Nephron (organoid): ENCODE data around the gene RREB1.
A peak's percentile ranks its signal among the peaks of the same experiment; 100 is the strongest.

Source experiments
- H3K27ac Mint-ChIP-seq, 3 experiments: 2 replicates each; pipeline ENCODE4 v1.8.0; 2020; ENCODE audit warnings: mixed read lengths in 3 of 3, mild to moderate bottlenecking in 2 of 3, moderate library complexity in 1 of 3
- H3K27me3 Mint-ChIP-seq: 2 replicates; pipeline ENCODE4 v1.8.0; 2021; ENCODE audit warnings: low read depth, mild to moderate bottlenecking, moderate library complexity, mixed read lengths
- H3K36me3 Mint-ChIP-seq: 2 replicates; pipeline ENCODE4 v1.8.0; 2020; ENCODE audit warnings: low read depth, mixed read lengths
- H3K4me1 Mint-ChIP-seq: 2 replicates; pipeline ENCODE4 v1.8.0; 2020; ENCODE audit warnings: mixed read lengths
- H3K4me3 Mint-ChIP-seq, 3 experiments: 2 replicates each; pipeline ENCODE4 v1.8.0; 2020; ENCODE audit warnings: mild to moderate bottlenecking in 3 of 3, mixed read lengths in 3 of 3, moderate library complexity in 2 of 3
- H3K9me3 Mint-ChIP-seq: 2 replicates; pipeline ENCODE4 v1.8.0; 2020; ENCODE audit warnings: mixed read lengths
- CTCF ChIP-seq, 3 experiments: fragments of 200-600 bp; sonication (generic); IDR thresholded peaks; one replicate each; pipeline ENCODE4 v1.5.0; 2021; ENCODE audit warnings: antibody characterized with exemption in 3 of 3; ENCODE audit not compliant: unreplicated experiment in 3 of 3

The RREB1 gene

DNA sequence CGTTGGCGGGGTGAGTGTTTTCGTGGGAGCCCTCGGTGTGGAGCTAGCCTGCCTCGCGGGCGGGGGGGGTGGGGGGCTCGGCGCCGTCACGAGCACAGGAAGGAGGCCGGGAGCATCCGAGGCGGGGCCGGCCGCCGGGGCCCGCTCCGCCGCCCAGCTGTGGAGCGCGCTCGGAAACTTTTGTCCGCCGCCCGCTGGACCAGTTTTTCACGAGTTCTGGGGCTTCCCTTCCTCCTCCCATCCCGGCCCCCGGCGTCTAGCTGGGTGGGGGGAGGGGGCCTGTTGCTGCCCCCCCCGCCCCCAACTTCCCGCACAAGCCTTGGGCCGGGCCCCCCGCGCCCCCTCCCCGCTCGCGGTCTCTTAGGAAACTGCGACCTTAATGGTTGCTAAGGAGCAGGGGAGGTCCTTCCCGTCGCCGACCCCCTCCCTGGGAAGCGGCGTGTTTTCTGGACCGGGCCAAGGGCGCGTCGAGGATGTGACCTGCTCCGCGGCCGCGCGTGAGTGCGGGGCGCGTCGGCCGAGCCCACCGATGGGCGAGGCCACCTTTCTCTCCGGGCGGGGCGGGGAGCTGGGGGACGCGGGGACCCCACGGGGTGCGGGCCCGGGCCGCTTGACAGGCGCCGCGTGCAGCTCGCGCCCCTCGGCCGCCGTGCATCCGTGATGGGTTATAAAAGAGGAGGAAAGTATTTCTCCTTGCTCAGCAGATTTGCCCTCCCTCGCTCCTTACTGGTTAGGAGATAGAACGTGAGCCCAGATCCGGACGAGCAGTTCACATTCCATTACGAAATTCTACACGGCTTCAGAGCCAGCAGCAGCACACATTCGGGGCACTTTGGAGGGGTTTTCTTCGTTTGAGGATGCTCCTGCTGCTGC is 1.4 kb downstream of the RREB1 start:
- no peaks in the 10 kb centered on the region for H3K9me3 Mint-ChIP-seq
- H3K4me3 Mint-ChIP-seq = peak overlapping the region; percentile 78 to 93 (median 88)
- no peak for TF ChIP-seq CTCF (IDR thresholded peaks at IDR 0.05; ENCODE audit: unreplicated experiment in 3 of 3)
- H3K27ac Mint-ChIP-seq = peak overlapping the region; percentile 71 to 95 (median 76)
- H3K36me3 Mint-ChIP-seq = no peaks in the 10 kb centered on the region
- H3K4me1 Mint-ChIP-seq = peaks cover 52% of the 10 kb centered on the region
- peaks cover 4% of the 10 kb centered on the region for H3K27me3 Mint-ChIP-seq

DNA sequence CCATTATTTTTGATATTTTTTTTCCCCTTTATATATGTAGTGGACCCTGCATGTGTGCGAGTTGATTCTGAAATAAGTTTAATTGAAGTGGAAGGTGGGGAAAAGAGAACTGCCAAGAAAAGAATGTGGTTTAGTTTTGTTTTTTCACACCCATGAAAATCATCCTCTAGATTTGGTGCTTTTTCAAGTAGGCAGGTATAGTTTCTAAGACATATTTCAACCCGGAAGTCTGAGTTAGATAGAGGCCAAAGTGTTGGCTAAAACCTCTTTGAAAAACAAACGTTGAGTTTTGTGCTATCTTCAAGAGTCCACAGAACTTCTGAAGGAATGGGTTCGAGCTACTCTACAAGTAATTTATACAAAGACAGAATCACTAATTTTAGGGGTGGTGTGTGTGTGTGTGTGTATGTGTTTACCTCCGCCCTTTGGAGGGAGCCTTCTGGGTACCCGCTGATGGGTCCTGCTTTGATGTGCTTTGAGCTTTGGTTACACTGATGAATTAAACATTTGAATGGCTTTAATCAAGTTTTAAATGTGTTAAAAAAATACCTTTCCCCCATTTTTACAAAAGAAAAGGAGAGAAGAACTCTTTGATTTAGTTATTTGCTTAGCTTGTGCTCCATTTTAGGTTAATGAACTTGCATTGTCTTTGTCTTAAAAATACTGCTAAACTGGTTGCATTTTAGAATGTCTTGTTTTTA is 2.5 kb downstream of the RREB1 start:
- no peaks in the 10 kb centered on the region for H3K36me3 Mint-ChIP-seq
- peaks cover 7% of the 10 kb centered on the region for H3K27me3 Mint-ChIP-seq
- peak overlapping the region; percentile 78 to 93 (median 88) for H3K4me3 Mint-ChIP-seq
- H3K27ac Mint-ChIP-seq = peak overlapping the region; percentile 71 to 95 (median 76)
- peaks cover 60% of the 10 kb centered on the region for H3K4me1 Mint-ChIP-seq
- no peaks in the 10 kb centered on the region for H3K9me3 Mint-ChIP-seq
- TF ChIP-seq CTCF (IDR thresholded peaks at IDR 0.05; ENCODE audit: unreplicated experiment in 3 of 3) = no peak

DNA sequence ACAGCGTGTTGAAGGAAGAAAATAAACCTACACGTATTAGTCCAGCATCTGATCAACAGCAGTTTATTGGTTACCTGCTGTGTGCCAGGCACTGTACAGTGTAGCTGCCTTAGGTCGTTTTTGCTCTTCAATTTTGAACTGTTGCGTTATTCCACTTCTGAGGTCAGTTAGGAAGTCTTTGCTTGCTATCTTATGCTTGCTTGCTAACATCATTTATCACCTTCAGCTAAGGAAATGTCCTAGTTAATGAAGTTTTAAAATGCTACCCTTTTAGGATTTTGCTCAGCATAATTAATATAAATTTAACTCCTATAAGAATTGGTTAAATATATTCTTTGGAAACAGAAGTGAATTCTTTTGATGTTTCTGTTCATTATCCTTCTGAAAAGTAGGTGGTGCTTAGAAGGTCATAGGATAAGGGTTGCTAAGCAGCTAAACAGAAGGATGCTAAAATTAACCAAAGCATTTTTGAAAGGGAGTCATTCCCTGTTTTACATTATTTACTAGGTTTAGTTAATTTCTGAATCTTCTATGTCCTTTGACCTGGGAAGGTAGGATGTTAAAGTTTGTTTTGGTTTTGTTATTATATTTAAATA is 3.4 kb downstream of the RREB1 start:
- H3K4me1 Mint-ChIP-seq = peaks cover 70% of the 10 kb centered on the region
- peak overlapping the region in 2 of 3 experiments; percentile 78 to 93 for H3K4me3 Mint-ChIP-seq
- H3K36me3 Mint-ChIP-seq = no peaks in the 10 kb centered on the region
- H3K27me3 Mint-ChIP-seq = peaks cover 7% of the 10 kb centered on the region
- no peak for TF ChIP-seq CTCF (IDR thresholded peaks at IDR 0.05; ENCODE audit: unreplicated experiment in 3 of 3)
- no peaks in the 10 kb centered on the region for H3K9me3 Mint-ChIP-seq
- no peak overlapping the region for H3K27ac Mint-ChIP-seq

DNA sequence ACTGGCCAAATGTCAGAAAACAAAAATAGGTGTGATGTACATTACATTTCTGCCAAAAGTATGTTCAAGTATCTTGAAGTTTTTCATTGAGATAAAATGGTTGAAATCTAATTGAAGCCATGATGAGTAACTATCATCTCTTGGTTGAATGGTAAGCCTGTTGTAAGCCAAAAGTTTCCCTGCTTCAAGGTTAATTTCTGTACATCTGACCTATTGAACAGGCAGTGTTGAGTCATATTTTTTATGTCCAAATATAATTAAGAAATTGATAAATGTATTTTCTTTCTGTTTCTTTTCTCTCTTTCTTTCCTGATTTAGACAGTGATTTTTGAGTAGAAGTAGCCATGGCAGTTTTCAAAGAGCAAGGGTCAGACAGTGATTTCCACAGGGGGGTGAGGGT is 4.4 kb downstream of the RREB1 start:
- Mint-ChIP-seq H3K4me1 (peaks cover 72% of the 10 kb centered on the region), H3K27ac (peak overlapping the region in 1 of 3 experiments; percentile 29), H3K36me3 (no peaks in the 10 kb centered on the region), H3K4me3 (peak overlapping the region in 2 of 3 experiments; percentile 3 to 6), H3K27me3 (peaks cover 7% of the 10 kb centered on the region), H3K9me3 (no peaks in the 10 kb centered on the region)
- no peak for TF ChIP-seq CTCF (IDR thresholded peaks at IDR 0.05; ENCODE audit: unreplicated experiment in 3 of 3)

GRCh38 chr6:7112741-7113313 is 5.1 kb downstream of the RREB1 start:
- Mint-ChIP-seq H3K4me3 (peak overlapping the region; percentile 3 to 43 (median 6)), H3K4me1 (peaks cover 72% of the 10 kb centered on the region), H3K36me3 (no peaks in the 10 kb centered on the region), H3K9me3 (no peaks in the 10 kb centered on the region), H3K27ac (peak overlapping the region in 1 of 3 experiments; percentile 29), H3K27me3 (peaks cover 7% of the 10 kb centered on the region)
- no peak for TF ChIP-seq CTCF (IDR thresholded peaks at IDR 0.05; ENCODE audit: unreplicated experiment in 3 of 3)
